Peyer's patch (tissue), 4 donors: ENCODE data around the gene TRAPPC2. TPM values are rescaled to one million over a fixed set of nuclear protein-coding genes. Genes with fewer than 3 reads are reported as not detected.
"Not testable (repeated sequence)": the region's sequence is repeated elsewhere in the genome, so short reads cannot be mapped to it uniquely, and the experiment has no call there.

Experiments
- DNase-seq, 3 donors: peaks; one replicate each; pipeline ENCODE4 v3.0.0-alpha.2; 2017 to 2019
- H3K27ac ChIP-seq, 4 donors: fragments of 200-600 bp; sonication (generic); one replicate each; pipeline ENCODE4 v1.5.1; 2016 to 2019
- H3K27me3 ChIP-seq, 2 donors: fragments of 200-600 bp; sonication (generic); one replicate each; pipeline ENCODE4 v1.5.1; 2019
- H3K36me3 ChIP-seq, 3 donors: fragments of 200-600 bp; sonication (generic); one replicate each; pipeline ENCODE4 v1.5.1; 2016 to 2019
- H3K4me1 ChIP-seq, 4 donors: fragments of 200-600 bp; sonication (generic); one replicate each; pipeline ENCODE4 v1.5.1; 2016 to 2019
- H3K4me3 ChIP-seq, 4 donors: fragments of 200-600 bp; sonication (generic); 1 replicate in 3 of 4; 2 replicates in 1 of 4; pipeline ENCODE4 v1.5.1; 2016 to 2019; ENCODE audit warnings: mild to moderate bottlenecking in 1 of 4
- H3K9me3 ChIP-seq, 4 donors: fragments of 200-600 bp; sonication (generic); one replicate each; pipeline ENCODE4 v1.5.1; 2016 to 2019; ENCODE audit warnings: mild to moderate bottlenecking in 1 of 4
- POLR2A ChIP-seq, 2 donors: fragments of 450-650 bp; IDR thresholded peaks; one replicate each; pipeline ENCODE4 v1.5.1; 2017; ENCODE audit warnings: antibody characterized with exemption in 2 of 2, mild to moderate bottlenecking in 2 of 2, moderate library complexity in 2 of 2
- total RNA-seq, 4 donors: library from RNA; depleted of rRNA; stranded (reverse); fragments of >200 nt; gene quantifications; one replicate each; pipeline ENCODE4 v1.1.0, GENCODE V29; 2016
- TF ChIP-seq, protein P1 (sequence below), 6 experiments: fragments of 450-650 bp in 4 of 6; fragments of 200-600 bp in 2 of 6; sonication (generic) in 1 of 6; IDR thresholded peaks; one replicate each; pipeline ENCODE4 v1.5.1; 2017 to 2019; ENCODE audit warnings: antibody characterized with exemption in 6 of 6, mild to moderate bottlenecking in 3 of 6, moderate library complexity in 1 of 6

TRAPPC2 gene
- total RNA-seq, 4 donors from 2014 or later: 13.3 to 23.6 (median 18.8) TPM

DNA sequence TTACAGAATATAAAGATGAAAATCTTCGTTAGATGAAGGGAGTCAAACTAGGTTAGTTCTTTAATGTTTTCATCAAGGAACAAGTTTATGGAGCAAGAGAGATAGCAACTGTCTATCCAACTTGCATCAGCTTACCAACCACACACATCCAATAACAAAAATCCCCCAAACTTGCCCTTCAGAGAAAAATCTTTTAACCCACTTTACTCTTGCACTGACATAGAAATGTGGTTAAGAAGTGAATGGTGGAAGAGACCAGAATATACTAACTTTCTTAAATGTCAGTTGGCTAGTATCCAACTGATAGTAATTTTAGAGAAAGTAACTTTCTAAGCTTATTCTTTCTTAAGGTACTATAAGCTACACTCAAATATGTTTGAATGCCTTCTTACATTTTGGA is 47.2 kb downstream of the TRAPPC2 start:
- peaks cover 0 to 13% (median 0%) of the 10 kb centered on the region in 4 donors for H3K4me1 ChIP-seq
- TF ChIP-seq, protein P1, sequence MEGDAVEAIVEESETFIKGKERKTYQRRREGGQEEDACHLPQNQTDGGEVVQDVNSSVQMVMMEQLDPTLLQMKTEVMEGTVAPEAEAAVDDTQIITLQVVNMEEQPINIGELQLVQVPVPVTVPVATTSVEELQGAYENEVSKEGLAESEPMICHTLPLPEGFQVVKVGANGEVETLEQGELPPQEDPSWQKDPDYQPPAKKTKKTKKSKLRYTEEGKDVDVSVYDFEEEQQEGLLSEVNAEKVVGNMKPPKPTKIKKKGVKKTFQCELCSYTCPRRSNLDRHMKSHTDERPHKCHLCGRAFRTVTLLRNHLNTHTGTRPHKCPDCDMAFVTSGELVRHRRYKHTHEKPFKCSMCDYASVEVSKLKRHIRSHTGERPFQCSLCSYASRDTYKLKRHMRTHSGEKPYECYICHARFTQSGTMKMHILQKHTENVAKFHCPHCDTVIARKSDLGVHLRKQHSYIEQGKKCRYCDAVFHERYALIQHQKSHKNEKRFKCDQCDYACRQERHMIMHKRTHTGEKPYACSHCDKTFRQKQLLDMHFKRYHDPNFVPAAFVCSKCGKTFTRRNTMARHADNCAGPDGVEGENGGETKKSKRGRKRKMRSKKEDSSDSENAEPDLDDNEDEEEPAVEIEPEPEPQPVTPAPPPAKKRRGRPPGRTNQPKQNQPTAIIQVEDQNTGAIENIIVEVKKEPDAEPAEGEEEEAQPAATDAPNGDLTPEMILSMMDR (IDR thresholded peaks at IDR 0.05): no peak
- TF ChIP-seq POLR2A (IDR thresholded peaks at IDR 0.05): no peak
- no peak for DNase-seq
- no peak overlapping the region for H3K27ac ChIP-seq
- no peaks in the 10 kb centered on the region for H3K36me3 ChIP-seq
- H3K4me3 ChIP-seq: no peak overlapping the region
- H3K27me3 ChIP-seq: no peaks in the 10 kb centered on the region
- no peaks in the 10 kb centered on the region for H3K9me3 ChIP-seq

DNA sequence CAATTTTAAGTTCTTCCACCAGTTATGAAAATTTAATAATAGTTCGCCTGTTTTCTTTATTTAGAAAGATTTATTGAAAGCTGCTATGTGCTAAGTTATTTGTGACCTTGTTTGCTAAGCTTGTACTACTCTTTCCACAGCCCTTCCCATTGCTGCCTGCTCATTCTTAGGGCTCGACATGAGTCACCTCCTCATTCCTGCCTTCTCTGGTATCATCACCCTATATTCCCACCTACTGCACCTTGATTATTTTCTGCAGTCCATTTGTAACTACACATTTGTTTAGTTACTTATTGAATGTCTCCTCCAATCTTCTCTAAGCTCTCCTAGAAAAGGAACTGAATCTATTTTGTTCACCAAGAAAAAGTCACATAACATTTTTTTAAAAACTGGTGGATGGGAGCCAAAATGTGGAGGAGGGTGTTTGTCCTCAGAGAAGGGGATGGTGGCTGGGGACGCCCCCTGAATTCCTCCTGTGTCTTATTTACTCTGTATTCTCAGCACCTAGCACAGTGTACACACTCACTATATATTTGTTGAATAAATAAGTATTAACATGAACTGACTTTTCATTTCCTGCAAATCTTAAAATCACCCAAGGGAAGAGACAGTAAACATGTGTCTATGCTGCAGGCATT is 49.2 kb downstream of the TRAPPC2 start:
- no peak for DNase-seq
- no peaks in the 10 kb centered on the region for H3K9me3 ChIP-seq
- H3K4me3 ChIP-seq: no peak overlapping the region
- H3K36me3 ChIP-seq: no peaks in the 10 kb centered on the region
- no peak for TF ChIP-seq POLR2A (IDR thresholded peaks at IDR 0.05)
- TF ChIP-seq, protein P1 (IDR thresholded peaks at IDR 0.05): no peak
- no peaks in the 10 kb centered on the region for H3K4me1 ChIP-seq
- no peak overlapping the region for H3K27ac ChIP-seq
- no peaks in the 10 kb centered on the region for H3K27me3 ChIP-seq

GRCh38 chrX:13684361-13684760 is 50.1 kb downstream of the TRAPPC2 start:
- Histone ChIP-seq H3K4me3 (no peak overlapping the region), H3K4me1 (no peaks in the 10 kb centered on the region), H3K36me3 (no peaks in the 10 kb centered on the region), H3K27ac (no peak overlapping the region), H3K27me3 (no peaks in the 10 kb centered on the region), H3K9me3 (no peaks in the 10 kb centered on the region)
- TF ChIP-seq, protein P1 (IDR thresholded peaks at IDR 0.05): no peak
- no peak for TF ChIP-seq POLR2A (IDR thresholded peaks at IDR 0.05)
- no peak for DNase-seq

DNA sequence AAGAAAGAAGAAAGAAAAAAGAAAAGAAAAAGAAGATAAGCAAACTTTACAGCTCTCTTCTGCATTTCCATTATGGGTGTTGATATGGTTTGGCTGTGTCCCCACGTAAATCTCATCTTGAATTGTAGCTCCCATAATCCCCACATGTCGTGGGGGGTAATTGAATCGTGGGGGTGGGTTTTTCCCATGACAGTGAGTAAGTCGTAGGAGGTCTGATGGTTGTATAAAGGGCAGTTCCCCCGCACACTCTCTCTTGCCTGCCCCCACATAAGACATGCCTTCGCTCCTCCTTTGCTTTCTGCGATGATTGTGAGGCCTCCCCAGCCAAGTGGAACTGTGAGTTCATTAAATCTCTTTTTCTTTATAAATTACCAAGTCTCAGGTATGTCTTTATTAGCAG is 52.8 kb downstream of the TRAPPC2 start:
- H3K4me3 ChIP-seq: no peak overlapping the region

GRCh38 chrX:13679700-13680099 is 54.7 kb downstream of the TRAPPC2 start:
- not testable (repeated sequence) for H3K36me3 ChIP-seq, H3K27me3 ChIP-seq, H3K4me1 ChIP-seq, DNase-seq, H3K27ac ChIP-seq, H3K9me3 ChIP-seq, H3K4me3 ChIP-seq

More for the DNA sequence above, 52.8 kb downstream of the TRAPPC2 start:
- Histone ChIP-seq H3K36me3 (no peaks in the 10 kb centered on the region), H3K27me3 (no peaks in the 10 kb centered on the region), H3K4me1 (no peaks in the 10 kb centered on the region), H3K9me3 (no peaks in the 10 kb centered on the region), H3K27ac (no peak overlapping the region)
- no peak for DNase-seq
- TF ChIP-seq POLR2A (IDR thresholded peaks at IDR 0.05): no peak
- TF ChIP-seq, protein P1 (IDR thresholded peaks at IDR 0.05): no peak

- TF ChIP-seq, protein P1 (IDR thresholded peaks at IDR 0.05): no peak
- no peak for TF ChIP-seq POLR2A (IDR thresholded peaks at IDR 0.05)
- Histone ChIP-seq H3K9me3 (no peaks in the 10 kb centered on the region), H3K36me3 (no peaks in the 10 kb centered on the region), H3K27ac (no peak overlapping the region), H3K4me3 (no peak overlapping the region), H3K4me1 (no peaks in the 10 kb centered on the region), H3K27me3 (no peaks in the 10 kb centered on the region)
- no peak for DNase-seq
These were observed 57.5 kb downstream of the TRAPPC2 start for GRCh38 chrX:13676885-13677284.
